H9 (cell line): ENCODE data around the gene KIF5C. TPM values are rescaled to one million over a fixed set of nuclear protein-coding genes. Genes with fewer than 3 reads are reported as not detected.

Experiments used
- DNase-seq: peaks from one replicate; pipeline ENCODE4 v3.0.0-alpha.2; 2017
- H2AFZ ChIP-seq: one replicate; pipeline ENCODE4 v1.6.1; 2013; ENCODE audit warnings: mild to moderate bottlenecking, low read length, control low read depth, moderate library complexity
- H2AK5ac ChIP-seq: 2 replicates; pipeline ENCODE4 v1.6.1; 2013; ENCODE audit warnings: low read length, control low read depth, mixed read lengths; ENCODE audit not compliant: insufficient read length
- H2BK120ac ChIP-seq: one replicate; pipeline ENCODE4 v1.6.1; 2013; ENCODE audit warnings: low read depth, mild to moderate bottlenecking, low read length, control low read depth, inconsistent platforms; ENCODE audit not compliant: poor library complexity, severe bottlenecking
- H2BK12ac ChIP-seq: 2 replicates; pipeline ENCODE4 v1.6.1; 2013; ENCODE audit warnings: low read length, control low read depth, mixed read lengths, low read depth; ENCODE audit not compliant: insufficient read length
- H2BK15ac ChIP-seq: 2 replicates; pipeline ENCODE4 v1.6.1; 2013; ENCODE audit warnings: low read depth, low read length, control low read depth
- H2BK20ac ChIP-seq: one replicate; pipeline ENCODE4 v1.6.1; 2013; ENCODE audit warnings: low read depth, mild to moderate bottlenecking, low read length, control low read depth, inconsistent platforms; ENCODE audit not compliant: poor library complexity, severe bottlenecking
- H2BK5ac ChIP-seq: 2 replicates; pipeline ENCODE4 v1.6.1; 2013; ENCODE audit warnings: low read length, control low read depth, mixed read lengths; ENCODE audit not compliant: insufficient read length
- H3K14ac ChIP-seq: 2 replicates; pipeline ENCODE4 v1.6.1; 2013; ENCODE audit warnings: low read length, control low read depth; ENCODE audit not compliant: insufficient read depth
- H3K18ac ChIP-seq: 2 replicates; pipeline ENCODE4 v1.6.1; 2013; ENCODE audit warnings: low read depth, mild to moderate bottlenecking, mixed read lengths, low read length, control low read depth; ENCODE audit not compliant: insufficient read length
- H3K23ac ChIP-seq: 2 replicates; pipeline ENCODE4 v1.6.1; 2013; ENCODE audit warnings: low read length, control low read depth, mixed read lengths, low read depth; ENCODE audit not compliant: insufficient read length
- H3K23me2 ChIP-seq: 2 replicates; pipeline ENCODE4 v1.6.1; 2013; ENCODE audit warnings: low read depth, mild to moderate bottlenecking, mixed read lengths, low read length, control low read depth; ENCODE audit not compliant: insufficient read length, poor library complexity, severe bottlenecking
- H3K27ac ChIP-seq: 2 replicates; pipeline ENCODE4 v1.5.1; 2013; ENCODE audit warnings: low read length, control low read depth, mixed read lengths, low read depth; ENCODE audit not compliant: insufficient read length
- H3K27me3 ChIP-seq: 2 replicates; pipeline ENCODE4 v1.6.1; 2013; ENCODE audit warnings: low read length, control low read depth, inconsistent platforms; ENCODE audit not compliant: insufficient read depth
- H3K4ac ChIP-seq: 2 replicates; pipeline ENCODE4 v1.6.1; 2013; ENCODE audit warnings: low read depth, mild to moderate bottlenecking, control low read depth, inconsistent platforms, low read length, moderate library complexity
- H3K4me1 ChIP-seq: 2 replicates; pipeline ENCODE4 v1.6.1; 2013; ENCODE audit warnings: low read length, control low read depth, inconsistent platforms; ENCODE audit not compliant: insufficient read depth
- H3K4me2 ChIP-seq: 2 replicates; pipeline ENCODE4 v1.6.1; 2013; ENCODE audit warnings: low read length, control low read depth, mixed read lengths; ENCODE audit not compliant: insufficient read length, insufficient read depth
- H3K56ac ChIP-seq: 2 replicates; pipeline ENCODE4 v1.6.1; 2013; ENCODE audit warnings: low read depth, mild to moderate bottlenecking, mixed read lengths, low read length, control low read depth; ENCODE audit not compliant: insufficient read length
- H3K79me1 ChIP-seq: 2 replicates; pipeline ENCODE4 v1.6.1; 2013; ENCODE audit warnings: low read depth, mild to moderate bottlenecking, moderate library complexity, low read length, control low read depth, inconsistent platforms; ENCODE audit not compliant: insufficient read depth, poor library complexity, severe bottlenecking
- H3K79me2 ChIP-seq: 2 replicates; pipeline ENCODE4 v1.6.1; 2013; ENCODE audit warnings: low read length, control low read depth, inconsistent platforms; ENCODE audit not compliant: insufficient read depth
- H3K9ac ChIP-seq: 2 replicates; pipeline ENCODE4 v1.6.1; 2013; ENCODE audit warnings: low read length, control low read depth, mixed read lengths; ENCODE audit not compliant: insufficient read length; ENCODE audit errors: extremely low read depth
- H3K9me3 ChIP-seq: one replicate; pipeline ENCODE4 v1.6.1; 2013; ENCODE audit warnings: low read depth, low read length, inconsistent platforms; ENCODE audit not compliant: control insufficient read depth
- H3T11ph ChIP-seq: one replicate; pipeline ENCODE4 v1.6.1; 2013; ENCODE audit warnings: mild to moderate bottlenecking, low read length, control low read depth, inconsistent platforms
- H4K20me1 ChIP-seq: one replicate; pipeline ENCODE4 v1.6.1; 2013; ENCODE audit not compliant: control insufficient read depth, insufficient read length, insufficient read depth
- H4K5ac ChIP-seq: 2 replicates; pipeline ENCODE4 v1.6.1; 2013; ENCODE audit warnings: low read depth, mild to moderate bottlenecking, mixed read lengths, low read length, control low read depth; ENCODE audit not compliant: insufficient read length
- H4K8ac ChIP-seq: replicated peaks from 2 replicates; pipeline ENCODE4 v1.6.1; 2013; ENCODE audit warnings: low read length, control low read depth, mixed read lengths, low read depth; ENCODE audit not compliant: insufficient read length
- H4K91ac ChIP-seq: 2 replicates; pipeline ENCODE4 v1.6.1; 2013; ENCODE audit warnings: low read depth, mild to moderate bottlenecking, moderate library complexity, mixed read lengths, low read length, control low read depth; ENCODE audit not compliant: insufficient read length
- H3K27ac Mint-ChIP-seq, 3 experiments: 2 replicates in 2 of 3; 3 replicates in 1 of 3; pipeline ENCODE4 v1.8.0; 2020 to 2021; ENCODE audit warnings: mixed read lengths in 3 of 3, mild to moderate bottlenecking in 1 of 3, moderate library complexity in 1 of 3
- H3K27me3 Mint-ChIP-seq: 2 replicates; pipeline ENCODE4 v1.8.0; 2021; ENCODE audit warnings: low read depth, mild to moderate bottlenecking, moderate library complexity, mixed read lengths
- H3K36me3 Mint-ChIP-seq, 3 experiments: 2 replicates in 2 of 3; 3 replicates in 1 of 3; pipeline ENCODE4 v1.8.0; 2020 to 2021; ENCODE audit warnings: low read depth in 3 of 3, mixed read lengths in 3 of 3; ENCODE audit not compliant: insufficient read depth in 1 of 3
- H3K4me1 Mint-ChIP-seq, 2 experiments: 2 replicates each; pipeline ENCODE4 v1.8.0; 2020; ENCODE audit warnings: mixed read lengths in 2 of 2
- H3K4me3 Mint-ChIP-seq, 2 experiments: 2 replicates in 1 of 2; 3 replicates in 1 of 2; pipeline ENCODE4 v1.8.0; 2020 to 2021; ENCODE audit warnings: mild to moderate bottlenecking in 2 of 2, mixed read lengths in 2 of 2, moderate library complexity in 1 of 2
- H3K9me3 Mint-ChIP-seq, 2 experiments: 2 replicates in 1 of 2; 3 replicates in 1 of 2; pipeline ENCODE4 v1.8.0; 2020; ENCODE audit warnings: mild to moderate bottlenecking in 2 of 2, mixed read lengths in 2 of 2, moderate library complexity in 1 of 2
- CTCF ChIP-seq: fragments of 200-600 bp; sonication (generic); conservative IDR thresholded peaks from 3 replicates; pipeline ENCODE4 v1.8.0; 2021; ENCODE audit warnings: antibody characterized with exemption, mild to moderate bottlenecking
- WGBS: extraction: QIAGEN DNeasy Blood & Tissue Kit; methylation state at CpG from one replicate; pipeline ENCODE4 v1.1.7; 2013; ENCODE audit warnings: missing lambda C conversion rate, low lambda C conversion rate, mixed read lengths; ENCODE audit not compliant: insufficient read length; ENCODE audit errors: extremely low coverage; 5-methylcytosine and 5-hydroxymethylcytosine counted together
- total RNA-seq: library from RNA; stranded (reverse); gene quantifications from 2 replicates; pipeline ENCODE4 v1.2.1, GENCODE V29; 2021

Gene KIF5C
- total RNA-seq, 1 experiment from 2014 or later = 52.9 TPM

- WGBS = no CpG with 5 or more reads among the region's 4 CpGs
- no peak overlapping the region for H4K91ac ChIP-seq
These were observed 141.0 kb downstream of the KIF5C start for GRCh38 chr2:149015926-149016563.

More at GRCh38 chr2:149015926-149016563, 141.0 kb downstream of the KIF5C start:
- H3K56ac ChIP-seq = no peak overlapping the region
- TF ChIP-seq CTCF = no peak
- H4K8ac ChIP-seq = no peak overlapping the region
- no peak overlapping the region for H3K9ac ChIP-seq
- peaks cover 15 to 17% of the 10 kb centered on the region in 2 experiments; a peak in 3 of 4 replicates for H3K4me1 Mint-ChIP-seq
- no peak overlapping the region for H3K23ac ChIP-seq
- no peak overlapping the region for H3K4ac ChIP-seq
- no peak overlapping the region for H2BK120ac ChIP-seq
- no peaks in the 10 kb centered on the region for H3K27me3 ChIP-seq
- no peaks in the 10 kb centered on the region for H3K4me1 ChIP-seq
- no peaks in the 10 kb centered on the region for H3K9me3 ChIP-seq
- H4K5ac ChIP-seq = no peak overlapping the region
- H2AFZ ChIP-seq = no peak overlapping the region
- no peak overlapping the region for H2BK5ac ChIP-seq
- no peak overlapping the region for H3K4me3 Mint-ChIP-seq
- no peak overlapping the region for H3K4me2 ChIP-seq
- H3T11ph ChIP-seq = no peak overlapping the region
- no peak for DNase-seq
- no peaks in the 10 kb centered on the region for H3K79me1 ChIP-seq
- H3K27ac Mint-ChIP-seq = peak overlapping the region; percentile 62 to 76 (median 64); a peak in 6 of 7 replicates
- H3K9me3 Mint-ChIP-seq = no peaks in the 10 kb centered on the region
- no peak overlapping the region for H3K27ac ChIP-seq
- no peak overlapping the region for H3K18ac ChIP-seq
- no peaks in the 10 kb centered on the region for H4K20me1 ChIP-seq
- no peak overlapping the region for H2AK5ac ChIP-seq
- H3K27me3 Mint-ChIP-seq = peaks cover 1% of the 10 kb centered on the region; the same call in 1 of the 2 replicates
- no peak overlapping the region for H3K14ac ChIP-seq
- H2BK20ac ChIP-seq = no peak overlapping the region
- no peaks in the 10 kb centered on the region for H3K23me2 ChIP-seq
- H3K79me2 ChIP-seq = no peaks in the 10 kb centered on the region
- H2BK15ac ChIP-seq = no peak overlapping the region
- peaks cover 27 to 49% (median 41%) of the 10 kb centered on the region in 3 experiments for H3K36me3 Mint-ChIP-seq
- no peak overlapping the region for H2BK12ac ChIP-seq
